ENCODE results near the gene KLC4. TPM values are rescaled to one million over a fixed set of nuclear protein-coding genes. Genes with fewer than 3 reads are reported as not detected.

KLC4 gene
- total RNA-seq, 2 donors from 2014 or later, result 19.9 to 50.1 TPM

GRCh38 chr6:43123461-43124314 lies 64.3 kb downstream of the KLC4 start:
- ATAC-seq (no peak), DNase-seq (ENCODE audit: low spot score in 2 of 2) (no peak)
- Mint-ChIP-seq H3K36me3 (no peaks in the 10 kb centered on the region), H3K27ac (no peak overlapping the region), H3K9me3 (no peaks in the 10 kb centered on the region)

GRCh38 chr6:43124481-43124880 lies 65.0 kb downstream of the KLC4 start:
- no peak for ATAC-seq
- DNase-seq (ENCODE audit: low spot score in 2 of 2), result no peak

More at GRCh38 chr6:43124481-43124880, 65.0 kb downstream of the KLC4 start:
- H3K36me3 Mint-ChIP-seq, result no peaks in the 10 kb centered on the region
- no peak overlapping the region for H3K27ac Mint-ChIP-seq
- no peaks in the 10 kb centered on the region for H3K9me3 Mint-ChIP-seq

Other genes starting within 250 kb of the KLC4 start
- gene RPL7L1, start 180.0 kb upstream of the KLC4 start, total RNA-seq, result 100 to 1,000 TPM; 120 to 125 TPM
- not detected for gene PTCRA, start 143.6 kb upstream of the KLC4 start, total RNA-seq
- gene CNPY3, start 130.2 kb upstream of the KLC4 start, total RNA-seq, result 10 to 100 TPM; 37.9 to 51.6 TPM
- gene GNMT, start 98.9 kb upstream of the KLC4 start, total RNA-seq, result 1 to 10 TPM in 1 of 2 donors, under 1 TPM in 1; 0.54 to 1.0 TPM
- 10 to 100 TPM in 1 of 2 donors, 1 to 10 TPM in 1; 7.9 to 13.8 TPM for gene PEX6, start 80.5 kb upstream of the KLC4 start, total RNA-seq
- gene PPP2R5D, start 75.1 kb upstream of the KLC4 start, total RNA-seq, result 10 to 100 TPM; 53.0 to 96.0 TPM
- 10 to 100 TPM; 79.4 to 83.6 TPM for gene MEA1, start 45.7 kb upstream of the KLC4 start, total RNA-seq
- gene KLHDC3, start 45.4 kb upstream of the KLC4 start, total RNA-seq, result 10 to 100 TPM; 67.7 to 74.0 TPM
- 10 to 100 TPM; 45.6 to 46.9 TPM for gene RRP36, start 38.0 kb upstream of the KLC4 start, total RNA-seq
- gene CUL7, start 5.8 kb upstream of the KLC4 start, total RNA-seq, result 10 to 100 TPM; 13.0 to 21.6 TPM
- 10 to 100 TPM; 87.4 to 99.8 TPM for gene MRPL2, start 197 bp upstream of the KLC4 start, total RNA-seq
- 1 to 10 TPM; 2.9 to 4.7 TPM for gene PTK7, start 16.7 kb downstream of the KLC4 start, total RNA-seq
- 10 to 100 TPM; 31.0 to 42.7 TPM for gene SRF, start 111.6 kb downstream of the KLC4 start, total RNA-seq
- gene CUL9, start 122.6 kb downstream of the KLC4 start, total RNA-seq, result 10 to 100 TPM; 45.7 to 88.0 TPM
- 10 to 100 TPM; 39.3 to 73.5 TPM for gene DNPH1, start 169.8 kb downstream of the KLC4 start, total RNA-seq
- under 1 TPM; 0.09 to 0.37 TPM for gene TTBK1, start 183.8 kb downstream of the KLC4 start, total RNA-seq
- gene SLC22A7, start 238.6 kb downstream of the KLC4 start, total RNA-seq, result not detected
- gene CRIP3, start 249.2 kb downstream of the KLC4 start, total RNA-seq, result 1 to 10 TPM; 4.2 to 6.4 TPM

Measured in activated naive CD4-positive, alpha-beta T cell treated with anti-CD3 and anti-CD28 coated beads, Interleukin-2, amount 50 U/mL, for 72 hours (primary cell).